Inferior parietal cortex (tissue), 1 donor: ENCODE results near the gene TBX1.

Source experiments
- DNase-seq: peaks from one replicate; pipeline ENCODE4 v3.0.0-alpha.2; 2016; ENCODE audit errors: extremely low spot score

TBX1 gene

DNA sequence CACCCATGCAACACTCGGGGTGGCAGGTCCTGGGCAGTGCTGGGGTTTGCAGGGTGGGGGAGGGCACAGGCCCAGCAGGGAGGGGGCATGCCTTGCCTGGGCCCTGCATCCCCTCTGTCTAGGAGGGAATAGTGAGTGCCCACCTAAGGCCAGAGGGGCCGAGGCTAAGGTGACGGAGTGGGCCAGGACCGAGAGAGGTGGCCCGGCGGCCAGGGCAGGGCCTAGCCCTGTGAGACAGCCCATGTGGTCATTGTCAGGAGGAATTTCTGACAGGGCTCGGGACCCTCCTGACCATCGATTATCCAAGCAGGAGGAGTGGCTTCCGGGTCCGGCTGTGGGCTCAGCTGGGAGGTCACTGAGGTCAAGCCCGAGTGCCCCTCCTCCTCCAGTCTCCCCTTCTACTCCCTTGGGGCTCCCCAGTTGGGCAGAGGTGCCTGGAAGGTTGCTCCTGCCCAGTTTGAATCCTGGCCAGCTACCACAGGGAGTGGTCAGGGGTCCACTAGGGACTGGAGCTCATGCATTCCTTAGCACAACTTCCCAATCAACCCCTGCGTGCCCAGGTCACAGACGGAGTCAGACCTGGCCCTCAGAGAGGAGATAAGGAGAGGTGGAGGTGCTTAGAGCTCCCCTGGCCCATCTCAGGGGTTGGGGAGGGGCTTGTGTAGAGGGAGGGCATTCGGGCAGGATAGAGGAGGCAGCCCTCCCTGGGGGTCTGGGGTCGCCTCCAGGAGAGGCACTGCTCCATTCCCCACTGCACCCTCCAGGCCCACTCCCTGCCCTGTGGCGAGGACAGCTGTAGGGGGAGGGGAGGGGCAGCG lies 22.5 kb upstream of the TBX1 start:
- no peak for DNase-seq

DNA sequence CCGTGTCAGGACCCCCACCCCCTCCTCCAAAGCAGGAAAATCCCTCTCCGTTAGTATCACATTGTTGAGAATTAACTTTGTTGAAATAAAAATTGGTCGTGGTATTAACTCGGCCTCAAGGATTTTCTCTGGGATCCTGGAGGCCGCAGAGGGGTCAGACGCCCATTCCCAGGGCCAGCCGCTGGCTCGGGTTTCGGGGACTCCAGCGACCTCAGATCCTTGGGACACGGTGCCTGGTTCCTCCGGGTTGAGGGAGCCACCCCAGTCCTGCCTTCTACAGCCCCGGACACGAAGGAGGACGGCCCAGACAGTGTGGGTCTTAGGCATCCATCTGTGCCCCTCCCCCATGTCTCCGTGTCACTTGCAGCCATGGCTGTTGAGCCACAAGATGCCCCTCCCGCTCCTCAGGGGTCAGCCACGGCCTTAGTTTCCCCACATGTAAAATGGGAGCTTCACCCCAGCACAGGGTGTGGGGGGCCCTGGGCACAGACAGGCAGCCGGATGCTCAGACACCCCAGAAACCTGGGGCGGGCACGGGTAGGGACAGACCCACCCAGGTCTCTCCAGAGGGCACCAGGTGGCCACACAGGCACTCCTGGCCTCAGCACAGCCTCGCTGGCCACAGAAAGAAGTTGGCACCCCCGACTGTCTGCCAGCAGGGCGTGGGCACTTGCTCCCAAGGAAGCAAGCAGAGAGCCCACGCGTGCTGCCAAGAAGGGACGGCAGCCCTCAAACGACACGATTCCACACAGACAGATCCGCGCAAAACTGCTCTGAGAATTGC lies 21.7 kb upstream of the TBX1 start:
- no peak for DNase-seq

DNA sequence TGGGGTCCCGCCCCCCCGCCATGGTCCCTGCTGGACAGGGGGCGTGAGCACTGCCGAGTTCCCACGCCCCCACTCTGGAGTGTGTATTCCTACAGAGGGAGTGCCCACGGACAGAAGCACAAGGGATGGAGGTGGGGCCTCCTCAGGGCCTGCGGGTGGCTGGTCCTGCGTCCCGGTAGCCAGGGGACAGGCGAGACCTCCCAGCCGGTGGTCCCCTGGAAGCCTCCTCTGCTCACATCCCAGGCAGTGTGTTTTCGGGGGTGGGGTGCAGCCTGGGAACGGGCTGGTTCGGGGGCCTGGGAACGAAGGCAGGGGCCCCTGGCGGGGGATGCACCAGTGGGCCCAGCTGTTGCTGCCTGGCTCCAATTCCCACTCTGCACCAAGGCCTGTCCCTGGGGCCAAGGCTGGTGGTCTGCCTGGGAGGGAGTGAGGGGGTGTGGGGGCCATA lies 21.1 kb upstream of the TBX1 start:
- no peak for DNase-seq

DNA sequence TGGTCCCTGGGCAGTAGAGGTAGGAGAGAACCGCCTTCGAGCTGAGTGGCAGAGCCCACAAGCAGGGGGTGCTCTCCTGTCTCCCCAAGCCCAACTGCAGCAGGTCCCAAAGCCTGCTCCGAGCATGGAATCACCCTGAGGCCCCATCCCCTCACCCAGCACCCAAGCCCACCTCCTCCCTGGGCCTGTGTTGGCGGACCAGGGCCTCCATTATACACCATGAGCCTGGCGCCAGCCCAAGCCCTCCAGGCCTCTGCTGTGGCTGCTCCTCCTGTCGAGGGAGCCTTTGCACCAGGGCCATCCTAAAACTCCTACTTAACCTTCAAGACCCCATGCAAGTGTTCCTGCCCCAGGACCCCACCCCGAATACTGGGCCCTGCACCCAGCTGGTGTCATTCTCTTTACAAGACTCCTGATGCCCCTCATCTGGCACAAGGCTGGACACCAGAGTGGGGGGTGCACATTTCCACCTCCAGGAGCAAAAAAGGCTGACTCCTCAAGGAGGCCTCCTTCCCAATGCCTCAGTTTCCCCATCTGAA lies 20.6 kb upstream of the TBX1 start:
- no peak for DNase-seq

DNA sequence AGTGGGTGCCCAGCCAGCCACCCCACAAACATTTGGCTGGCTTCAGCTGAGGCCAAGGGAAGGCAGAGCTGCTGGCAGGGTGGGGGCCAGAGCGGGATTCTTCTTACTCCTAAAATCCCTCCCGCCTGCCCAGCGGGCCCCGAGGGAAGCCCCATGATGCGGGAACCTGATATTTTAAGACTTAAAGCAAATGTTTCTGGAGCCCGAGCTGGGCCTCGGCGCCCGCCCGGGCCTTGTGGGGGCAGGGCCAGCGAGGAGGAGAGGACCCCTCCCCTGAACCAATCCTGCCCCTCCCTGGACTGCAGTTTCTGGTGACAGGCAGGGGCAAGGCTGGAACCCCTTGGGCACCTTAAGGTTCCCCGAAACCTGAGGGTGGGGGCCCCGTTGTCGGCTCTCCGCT lies 20.0 kb upstream of the TBX1 start:
- DNase-seq = no peak

DNA sequence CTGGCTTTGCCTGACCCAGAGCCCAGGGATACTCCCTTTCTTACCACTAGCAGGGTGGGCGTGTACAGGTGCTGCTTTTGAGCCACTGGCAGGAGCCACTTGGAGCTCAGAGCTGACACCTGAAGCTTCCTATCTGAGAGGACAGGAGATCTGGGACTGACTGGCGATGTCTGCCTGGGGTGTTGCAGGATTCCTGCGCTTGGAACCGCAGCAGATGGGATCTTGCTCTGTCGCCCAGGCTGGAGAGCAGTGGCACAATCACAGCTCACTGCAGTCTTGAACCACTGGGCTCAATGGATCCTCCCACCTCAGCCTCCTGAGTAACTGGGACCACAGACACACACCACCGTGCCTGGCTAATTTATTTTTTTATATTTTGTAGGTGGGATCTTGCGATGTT lies 19.5 kb upstream of the TBX1 start:
- no peak for DNase-seq

DNA sequence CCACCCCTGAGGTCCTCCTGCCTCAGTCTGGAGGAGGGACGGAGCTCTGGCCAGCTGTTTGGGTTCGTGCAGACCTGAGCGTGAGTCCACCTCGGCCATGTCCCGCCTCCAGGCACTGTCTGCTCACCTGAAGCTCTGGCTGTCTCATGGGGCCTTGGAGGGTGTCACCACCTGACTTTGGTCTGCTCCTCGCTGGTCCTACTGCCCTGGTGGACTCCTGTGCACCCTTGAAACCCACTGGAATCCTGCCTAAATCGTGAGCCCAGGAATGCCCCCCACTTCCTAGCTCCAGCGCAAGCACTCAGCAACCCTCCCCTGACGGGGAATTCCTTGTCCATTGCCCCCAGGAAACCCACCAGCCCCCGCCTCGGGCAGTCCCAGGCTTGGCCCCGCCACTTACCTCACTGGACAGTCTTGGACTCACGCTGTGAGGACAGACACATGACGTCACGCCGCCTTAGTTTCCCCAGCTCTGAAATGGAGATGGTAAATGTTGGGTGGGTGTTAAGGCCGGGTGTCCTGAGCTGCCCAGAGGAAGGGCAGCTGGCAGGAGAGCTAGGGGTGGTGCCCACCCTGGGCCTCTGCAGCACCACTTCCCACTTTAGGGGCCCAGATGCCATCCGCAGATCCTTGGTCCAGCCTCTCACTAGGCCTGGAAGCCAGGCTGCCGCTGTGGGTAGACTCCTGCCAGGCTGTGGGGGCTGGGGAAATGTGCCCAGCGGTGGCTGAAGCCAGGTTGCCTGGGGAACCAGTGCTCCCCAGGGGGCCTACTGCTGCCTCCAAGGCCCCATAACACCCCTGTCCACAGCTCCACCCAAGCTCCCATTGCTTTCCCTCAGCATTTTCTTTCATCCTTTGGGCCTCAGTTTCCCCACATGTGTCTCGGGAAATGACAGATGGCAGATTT lies 18.2 kb upstream of the TBX1 start:
- no peak for DNase-seq

DNA sequence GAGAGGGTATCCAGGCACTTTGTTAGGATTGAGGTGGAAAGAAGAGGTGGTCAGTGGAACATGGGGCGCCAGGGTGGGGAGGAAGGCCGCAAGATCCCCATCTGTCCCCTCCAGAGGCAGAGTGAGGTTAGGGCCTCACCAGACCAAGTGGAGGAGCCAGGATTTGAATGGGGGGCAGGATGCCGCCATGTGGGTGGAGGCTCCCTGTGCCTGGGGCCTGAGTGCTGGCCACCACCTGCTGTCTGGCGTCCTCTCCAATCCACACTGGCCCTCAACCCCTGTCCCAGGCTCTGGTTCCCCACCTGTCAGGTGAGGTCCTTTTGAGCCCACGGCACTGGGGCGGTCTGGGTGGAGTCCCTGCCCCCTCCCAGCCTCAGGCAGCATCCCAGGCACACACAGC lies 17.5 kb upstream of the TBX1 start:
- no peak for DNase-seq

DNA sequence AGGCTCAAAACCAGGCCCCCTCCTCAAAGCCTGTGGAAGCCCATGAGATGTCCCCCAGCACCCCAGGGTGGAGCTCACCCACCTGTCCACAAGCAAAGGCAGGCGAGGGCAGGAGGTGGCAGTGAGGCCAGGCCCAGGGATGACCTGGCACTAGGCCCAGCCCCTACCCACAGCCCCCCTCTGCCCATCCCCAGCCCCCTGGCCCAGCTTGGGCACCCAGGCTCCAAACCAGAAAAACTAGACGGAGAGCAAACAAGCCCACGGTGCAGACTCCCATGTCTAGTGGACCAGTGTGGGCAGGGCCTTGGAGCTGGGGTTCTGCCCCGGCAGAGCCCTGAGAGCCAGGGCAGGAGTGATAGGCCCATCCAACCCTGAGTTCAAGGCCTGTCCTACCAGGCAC lies 16.9 kb upstream of the TBX1 start:
- no peak for DNase-seq

DNA sequence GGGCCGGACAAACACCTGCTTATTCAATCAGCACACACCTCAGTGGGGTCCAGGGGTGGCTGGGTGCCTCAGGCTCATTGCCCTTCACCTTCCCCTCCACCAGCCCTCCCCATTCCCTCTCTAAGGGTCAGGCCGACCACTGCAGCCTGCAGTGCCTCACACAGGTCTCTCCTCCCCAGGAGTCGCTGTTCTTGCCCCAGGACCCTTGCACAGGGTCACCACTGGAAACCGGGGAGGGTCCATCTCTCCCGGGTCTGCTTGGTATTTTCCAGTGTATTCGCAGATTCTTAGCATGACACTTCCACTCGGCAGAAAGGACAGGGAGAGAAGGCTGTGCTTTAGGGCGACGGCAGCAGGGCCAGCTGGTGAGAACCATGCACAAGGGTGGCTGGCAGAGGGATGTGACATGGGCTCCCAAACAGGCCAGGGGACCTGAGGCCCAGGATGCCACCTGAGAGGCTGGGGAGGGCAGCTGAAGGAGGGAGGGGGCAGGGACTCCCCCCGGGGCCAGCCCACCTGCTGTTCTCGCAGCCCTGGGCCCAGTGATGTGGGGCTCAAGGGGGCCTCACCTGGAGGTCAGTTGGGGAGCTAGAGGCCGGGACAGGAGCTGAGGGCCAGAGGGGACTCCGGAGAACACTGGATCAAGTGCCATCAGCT lies 16.1 kb upstream of the TBX1 start:
- no peak for DNase-seq

DNA sequence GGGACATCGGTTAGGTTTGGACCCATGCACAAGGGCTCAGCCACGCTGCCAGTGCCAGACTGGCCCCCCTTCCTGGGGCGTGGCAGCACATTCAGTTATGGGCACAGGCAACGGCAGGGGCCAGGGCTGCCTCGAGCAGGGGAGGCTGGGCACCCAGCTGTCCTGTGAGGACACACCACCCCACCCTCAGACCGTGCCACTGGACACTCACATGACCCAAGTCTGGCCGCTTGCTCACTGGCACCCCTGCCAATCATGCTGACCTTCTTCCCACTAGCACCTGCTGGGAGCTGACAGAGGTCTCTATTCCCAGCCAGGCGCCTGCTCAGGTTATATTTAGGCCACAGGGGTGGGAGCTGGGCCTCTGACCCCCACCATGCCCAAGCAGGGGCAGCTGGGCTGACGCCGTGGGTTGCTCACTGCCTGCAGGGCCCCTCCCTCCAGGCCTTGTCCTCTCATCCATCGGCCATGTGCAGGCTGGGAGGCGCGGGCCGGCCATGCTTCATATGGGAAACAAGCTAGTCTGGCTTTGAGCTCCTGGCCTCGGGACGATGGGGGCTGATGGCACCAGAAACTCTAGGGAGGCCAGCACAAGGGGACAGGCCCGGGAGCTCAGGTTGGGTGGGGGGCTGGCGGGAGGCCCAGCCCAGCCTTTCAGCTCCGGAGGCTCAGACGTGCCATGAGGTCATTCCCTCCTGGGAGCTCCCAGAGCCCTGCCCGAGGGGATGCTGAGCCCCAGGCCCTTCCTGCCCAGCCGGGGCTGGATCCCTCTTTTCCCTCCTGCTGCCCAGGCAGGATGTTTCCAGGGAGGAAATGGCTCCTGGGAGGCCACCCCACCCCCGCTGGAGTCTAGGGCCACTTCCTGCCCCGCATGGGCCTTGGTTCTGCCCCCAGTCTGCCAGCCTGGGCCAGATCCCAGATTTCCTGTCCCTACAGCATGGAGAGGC lies 15.2 kb upstream of the TBX1 start:
- no peak for DNase-seq

DNA sequence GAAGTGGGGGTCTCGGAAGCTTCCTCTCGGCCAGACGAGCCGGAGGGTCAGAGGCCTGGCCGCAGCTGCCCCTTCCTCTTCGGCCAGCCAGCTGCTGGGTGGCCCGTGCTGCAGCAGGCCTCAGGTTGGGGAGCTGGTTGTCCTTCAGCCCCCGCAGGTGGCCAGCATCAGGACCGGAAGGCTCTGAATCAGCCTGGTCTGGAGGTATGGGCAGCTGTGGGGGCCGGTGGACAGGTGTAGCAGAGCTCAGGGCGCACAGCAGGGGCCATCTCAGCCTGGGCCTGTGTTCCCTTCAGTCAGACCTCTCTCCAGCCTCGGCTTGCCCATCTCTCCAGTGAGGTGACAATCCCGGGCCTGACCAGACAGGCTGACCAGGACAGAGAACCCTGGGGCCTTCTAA lies 13.9 kb upstream of the TBX1 start:
- no peak for DNase-seq

DNA sequence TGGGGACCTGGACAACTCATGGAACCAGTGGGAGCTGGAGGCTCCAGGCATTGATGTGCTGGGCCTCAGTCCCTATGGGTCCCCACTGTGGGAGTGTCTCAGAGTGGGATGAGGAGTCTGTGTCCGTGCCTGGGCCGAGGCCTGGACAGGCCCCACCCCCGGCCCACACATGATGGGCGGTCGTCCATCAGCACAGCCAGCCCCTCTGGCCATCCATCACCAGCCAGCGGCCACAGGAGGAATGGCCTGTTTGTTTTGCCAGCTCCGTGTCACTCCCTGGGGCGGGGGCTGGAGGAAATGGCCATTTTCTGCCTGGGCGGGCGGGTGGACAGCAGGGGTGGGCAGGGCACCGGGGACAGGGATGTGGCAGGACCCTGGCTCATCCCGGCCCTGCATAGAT lies 13.0 kb upstream of the TBX1 start:
- DNase-seq = no peak

DNA sequence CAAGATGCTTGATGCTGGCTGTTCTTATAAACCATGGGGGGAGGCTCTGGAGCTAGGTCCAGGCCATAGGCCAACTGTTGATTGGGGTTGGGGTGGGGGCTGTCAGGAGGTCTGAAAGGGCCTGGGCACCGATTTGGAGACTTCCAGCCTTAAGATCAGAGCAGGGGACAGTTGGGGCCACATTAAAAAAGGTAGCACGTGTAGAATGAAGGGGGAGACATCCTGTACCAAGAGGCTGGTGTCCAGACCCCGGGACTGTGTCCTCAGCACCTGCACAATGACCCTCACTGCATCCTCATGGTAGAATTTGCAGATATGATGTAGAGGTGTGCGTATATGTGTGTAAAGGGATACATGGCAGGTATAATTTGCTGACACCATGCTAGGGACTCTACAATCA lies 12.4 kb upstream of the TBX1 start:
- no peak for DNase-seq

DNA sequence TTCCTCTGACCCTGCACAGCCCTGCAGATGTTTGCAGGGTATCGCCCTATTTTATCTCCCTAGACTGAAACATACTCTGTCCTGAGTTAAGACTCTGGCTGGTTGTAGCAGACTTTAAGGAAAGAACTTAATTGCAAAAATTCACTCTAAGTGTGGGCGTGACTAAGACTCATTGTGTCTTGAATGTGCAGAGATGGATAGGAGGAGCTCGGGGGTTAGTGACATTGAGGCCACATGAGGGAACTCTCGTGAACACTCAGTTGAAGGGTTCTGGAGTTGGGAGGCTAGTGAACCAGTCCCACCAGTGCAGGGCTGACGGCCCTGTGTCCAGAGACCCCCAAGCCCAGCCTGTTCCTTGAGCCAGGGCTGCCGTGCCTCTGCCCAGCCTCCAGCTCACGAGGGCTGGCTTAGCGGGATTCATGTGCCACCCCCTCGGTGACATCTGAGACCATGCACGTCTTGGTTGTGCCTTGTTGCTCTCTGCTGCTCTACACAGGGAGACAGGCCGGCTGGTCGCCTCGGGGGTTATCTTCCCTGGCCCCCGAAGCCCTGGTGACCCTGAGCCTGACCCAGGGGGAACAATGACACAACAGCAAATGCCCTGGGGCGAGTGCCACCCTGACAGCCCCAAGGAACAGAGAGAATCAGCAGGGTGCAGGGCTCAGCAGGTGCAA lies 11.4 kb upstream of the TBX1 start:
- DNase-seq = no peak

DNA sequence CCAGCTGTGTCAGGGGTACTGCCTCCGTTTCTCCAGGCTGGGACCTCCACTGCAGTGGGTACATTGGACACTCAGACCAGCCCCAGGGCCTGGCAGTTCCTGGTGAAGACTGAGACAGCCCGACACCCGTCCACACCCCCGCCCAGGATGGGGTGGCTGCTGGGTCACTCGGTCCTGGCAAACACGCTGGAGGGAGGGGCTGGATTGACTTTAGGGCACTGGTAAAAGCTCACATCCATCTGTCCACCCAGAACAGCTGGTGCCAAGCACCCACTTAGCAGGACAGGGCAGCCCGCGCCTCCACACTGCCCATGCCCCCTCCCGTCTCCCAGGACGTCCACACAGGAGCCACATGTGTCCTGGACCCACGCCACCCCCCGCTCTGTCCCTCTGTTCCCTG lies 10.7 kb upstream of the TBX1 start:
- no peak for DNase-seq

DNA sequence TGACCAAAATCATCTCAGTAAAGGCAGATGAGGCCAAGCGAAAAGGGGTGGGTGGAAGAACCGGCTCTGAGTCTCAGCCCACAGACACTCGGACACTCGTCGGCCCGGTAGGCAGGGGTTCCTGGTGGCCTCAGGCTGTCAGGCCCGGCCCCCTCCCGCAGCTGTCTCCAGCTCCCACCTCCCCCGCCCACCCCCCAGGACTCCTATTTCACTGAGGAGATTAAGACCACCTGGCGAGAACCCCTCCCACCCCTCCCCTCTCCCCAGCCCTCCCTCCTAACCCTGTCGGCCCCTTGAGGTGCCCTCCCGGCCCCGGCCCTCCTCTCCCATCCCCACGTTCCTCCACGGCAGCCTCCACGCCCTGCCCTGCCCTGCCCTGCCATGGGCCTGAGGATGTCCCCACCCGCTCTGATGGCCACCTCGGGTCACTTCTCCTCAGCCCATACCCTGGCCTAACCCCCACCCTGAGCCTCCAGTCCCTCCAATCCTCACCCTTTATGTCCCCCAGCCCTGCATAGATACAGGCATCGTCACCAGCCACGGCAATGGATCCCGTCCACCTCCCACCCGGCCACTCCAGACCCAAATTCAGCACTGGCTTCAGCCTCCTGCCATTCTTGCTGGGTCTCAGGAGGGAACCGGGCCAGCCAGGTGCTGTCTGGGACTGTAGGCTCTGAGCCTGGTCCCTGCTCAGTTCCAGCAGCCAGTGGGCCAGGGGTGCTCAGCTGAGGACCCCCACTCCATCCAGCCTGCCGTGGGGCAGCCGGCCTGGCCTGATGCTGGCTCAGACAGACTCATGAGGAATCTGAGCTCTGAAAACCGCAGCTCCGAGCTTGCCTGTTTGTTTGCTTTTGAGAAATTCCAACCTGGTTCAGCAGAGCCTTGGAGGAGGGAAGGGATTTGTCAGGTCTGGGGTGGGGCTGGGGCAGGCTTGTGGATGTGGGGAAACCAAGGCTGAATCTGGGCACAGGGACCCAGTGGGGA lies 9.8 kb upstream of the TBX1 start:
- no peak for DNase-seq

DNA sequence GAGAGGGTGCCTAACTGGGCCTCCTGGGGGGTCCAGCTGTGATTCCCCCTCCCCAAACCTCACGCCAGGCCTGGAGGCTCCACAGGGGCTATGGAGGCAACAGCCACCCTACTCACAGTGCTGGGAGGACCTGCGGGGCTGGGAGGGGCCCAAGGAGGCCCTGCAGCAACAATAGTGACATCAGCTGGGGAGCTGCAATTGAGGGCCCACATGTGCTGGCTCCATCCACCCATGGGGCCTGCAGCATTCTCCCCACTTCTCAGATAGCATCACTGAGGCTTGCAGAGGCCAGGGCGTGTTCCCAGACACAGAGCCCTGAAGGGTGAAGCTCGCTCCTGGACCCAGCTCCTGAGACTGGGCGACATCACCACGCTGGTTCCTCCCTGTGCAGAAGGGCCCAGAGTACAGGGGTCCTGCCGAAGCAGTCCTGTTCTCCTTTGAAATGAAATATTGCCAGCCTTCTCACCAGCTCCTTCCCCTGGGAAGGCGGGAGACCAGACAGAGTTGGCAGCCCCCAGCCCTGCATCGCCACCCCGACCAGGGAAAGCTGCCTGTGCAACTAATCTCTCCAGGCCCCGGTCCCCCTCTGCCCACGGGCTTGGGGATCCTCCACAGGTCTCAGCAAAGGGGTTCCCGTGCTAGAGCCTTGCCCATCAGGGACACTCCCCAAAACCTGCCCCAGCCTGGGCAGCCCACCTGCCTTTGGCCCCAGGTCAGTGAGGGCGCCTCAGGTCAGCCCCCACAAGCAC lies 8.9 kb upstream of the TBX1 start:
- no peak for DNase-seq
